WTC11 (cell line): ENCODE measurements around the gene ADCK2. TPM values are rescaled to one million over a fixed set of nuclear protein-coding genes. Genes with fewer than 3 reads are reported as not detected.

Source experiments
- AR ChIP-seq: fragments of 250-450 bp; sonication (Bioruptor Pico); IDR thresholded peaks from 2 replicates; pipeline ENCODE4 v1.9.0; 2021; ENCODE audit warnings: mild to moderate bottlenecking
- CREB1 ChIP-seq: sonication (generic); formaldehyde crosslinking; IDR thresholded peaks from 2 replicates; pipeline ENCODE4 v1.8.0; 2023; ENCODE audit warnings: mild to moderate bottlenecking, missing genetic modification reagents
- E2F5 ChIP-seq: sonication (generic); formaldehyde crosslinking; IDR thresholded peaks from 2 replicates; pipeline ENCODE4 v1.8.1; 2022; ENCODE audit warnings: mild to moderate bottlenecking, moderate library complexity, missing genetic modification reagents
- FOXJ3 ChIP-seq: sonication (generic); formaldehyde crosslinking; IDR thresholded peaks from 2 replicates; pipeline ENCODE4 v1.9.0; 2021; ENCODE audit warnings: missing genetic modification reagents, mild to moderate bottlenecking, borderline replicate concordance
- FOXK1 ChIP-seq: sonication (generic); formaldehyde crosslinking; IDR thresholded peaks from 2 replicates; pipeline ENCODE4 v1.8.0; 2022; ENCODE audit warnings: mild to moderate bottlenecking, moderate library complexity, missing genetic modification reagents
- FOXP1 ChIP-seq: sonication (generic); formaldehyde crosslinking; IDR thresholded peaks from 2 replicates; pipeline ENCODE4 v1.8.0; 2022; ENCODE audit warnings: missing genetic modification reagents, mild to moderate bottlenecking, moderate library complexity, borderline replicate concordance
- IRF1 ChIP-seq: sonication (generic); formaldehyde crosslinking; IDR thresholded peaks from 2 replicates; pipeline ENCODE4 v1.8.0; 2023; ENCODE audit warnings: missing genetic modification reagents
- MAX ChIP-seq: sonication (generic); formaldehyde crosslinking; IDR thresholded peaks from 2 replicates; pipeline ENCODE4 v1.8.0; 2022; ENCODE audit warnings: mild to moderate bottlenecking, missing genetic modification reagents
- MLX ChIP-seq: sonication (generic); formaldehyde crosslinking; IDR thresholded peaks from 2 replicates; pipeline ENCODE4 v1.8.1; 2023; ENCODE audit warnings: mild to moderate bottlenecking, missing genetic modification reagents, moderate library complexity
- NFE2L1 ChIP-seq: sonication (generic); formaldehyde crosslinking; IDR thresholded peaks from 2 replicates; pipeline ENCODE4 v1.8.1; 2023; ENCODE audit warnings: missing genetic modification reagents
- RELA ChIP-seq: sonication (generic); formaldehyde crosslinking; IDR thresholded peaks from 2 replicates; pipeline ENCODE4 v1.8.1; 2022; ENCODE audit warnings: missing genetic modification reagents, mild to moderate bottlenecking, borderline replicate concordance
- SP1 ChIP-seq: sonication (generic); formaldehyde crosslinking; conservative IDR thresholded peaks from 2 replicates; pipeline ENCODE4 v1.8.1; 2022; ENCODE audit warnings: missing genetic modification reagents
- ZBTB21 ChIP-seq: sonication (generic); formaldehyde crosslinking; IDR thresholded peaks from 2 replicates; pipeline ENCODE4 v1.8.1; 2023; ENCODE audit warnings: mild to moderate bottlenecking, missing genetic modification reagents, borderline replicate concordance
- ZNF317 ChIP-seq: sonication (generic); formaldehyde crosslinking; IDR thresholded peaks from 2 replicates; pipeline ENCODE4 v1.8.1; 2023; ENCODE audit warnings: low read depth, mild to moderate bottlenecking, moderate library complexity, missing genetic modification reagents, borderline replicate concordance
- ZNF396 ChIP-seq: fragments of 250-450 bp; sonication (Bioruptor Pico); IDR thresholded peaks from 2 replicates; pipeline ENCODE4 v1.8.0; 2021; ENCODE audit warnings: mild to moderate bottlenecking, moderate library complexity, borderline replicate concordance
- ZNF671 ChIP-seq: fragments of 250-450 bp; sonication (Bioruptor Pico); IDR thresholded peaks from 2 replicates; pipeline ENCODE4 v1.8.0; 2021; ENCODE audit warnings: mild to moderate bottlenecking
- total RNA-seq: library from RNA; stranded (reverse); gene quantifications from 3 replicates; pipeline ENCODE4 v1.2.3, GENCODE V29; 2021
- TF ChIP-seq, protein P1 (sequence below): fragments of 250-450 bp; sonication (Bioruptor Pico); IDR thresholded peaks from 2 replicates; pipeline ENCODE4 v1.9.0; 2021; ENCODE audit warnings: mild to moderate bottlenecking
- TF ChIP-seq, protein P2 (sequence below): fragments of 250-450 bp; sonication (Bioruptor Pico); IDR thresholded peaks from 2 replicates; pipeline ENCODE4 v1.8.0; 2021; ENCODE audit warnings: mild to moderate bottlenecking
- TF ChIP-seq, protein P3 (sequence below): sonication (generic); formaldehyde crosslinking; IDR thresholded peaks from 2 replicates; pipeline ENCODE4 v1.8.1; 2023; ENCODE audit warnings: mild to moderate bottlenecking, moderate library complexity, missing genetic modification reagents
- TF ChIP-seq, protein P4 (sequence below): sonication (generic); formaldehyde crosslinking; IDR thresholded peaks from 2 replicates; pipeline ENCODE4 v1.8.0; 2023; ENCODE audit warnings: missing genetic modification reagents, mild to moderate bottlenecking, borderline replicate concordance
- TF ChIP-seq, protein P5 (sequence below): fragments of 250-450 bp; sonication (Bioruptor Pico); conservative IDR thresholded peaks from 2 replicates; pipeline ENCODE4 v1.9.0; 2021; ENCODE audit warnings: mild to moderate bottlenecking

Gene ADCK2
- total RNA-seq, 1 experiment from 2014 or later = 12.7 TPM

- TF ChIP-seq AR (CRISPR knock-in tag) = no peak
- TF ChIP-seq, protein P1, sequence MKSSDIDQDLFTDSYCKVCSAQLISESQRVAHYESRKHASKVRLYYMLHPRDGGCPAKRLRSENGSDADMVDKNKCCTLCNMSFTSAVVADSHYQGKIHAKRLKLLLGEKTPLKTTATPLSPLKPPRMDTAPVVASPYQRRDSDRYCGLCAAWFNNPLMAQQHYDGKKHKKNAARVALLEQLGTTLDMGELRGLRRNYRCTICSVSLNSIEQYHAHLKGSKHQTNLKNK (CRISPR knock-in tag) = no peak
- peak; percentile 67 for TF ChIP-seq FOXK1
- peak; percentile 89 for TF ChIP-seq MAX (CRISPR knock-in tag)
- TF ChIP-seq FOXJ3 = no peak
- no peak for TF ChIP-seq MLX (CRISPR knock-in tag)
- TF ChIP-seq ZNF396 (CRISPR knock-in tag) = no peak
- peak; percentile 91 for TF ChIP-seq E2F5 (CRISPR knock-in tag)
- no peak for TF ChIP-seq ZBTB21 (CRISPR knock-in tag)
- TF ChIP-seq SP1 = peak; percentile 78
- TF ChIP-seq, protein P2, sequence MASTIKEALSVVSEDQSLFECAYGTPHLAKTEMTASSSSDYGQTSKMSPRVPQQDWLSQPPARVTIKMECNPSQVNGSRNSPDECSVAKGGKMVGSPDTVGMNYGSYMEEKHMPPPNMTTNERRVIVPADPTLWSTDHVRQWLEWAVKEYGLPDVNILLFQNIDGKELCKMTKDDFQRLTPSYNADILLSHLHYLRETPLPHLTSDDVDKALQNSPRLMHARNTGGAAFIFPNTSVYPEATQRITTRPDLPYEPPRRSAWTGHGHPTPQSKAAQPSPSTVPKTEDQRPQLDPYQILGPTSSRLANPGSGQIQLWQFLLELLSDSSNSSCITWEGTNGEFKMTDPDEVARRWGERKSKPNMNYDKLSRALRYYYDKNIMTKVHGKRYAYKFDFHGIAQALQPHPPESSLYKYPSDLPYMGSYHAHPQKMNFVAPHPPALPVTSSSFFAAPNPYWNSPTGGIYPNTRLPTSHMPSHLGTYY = no peak
- TF ChIP-seq, protein P3, sequence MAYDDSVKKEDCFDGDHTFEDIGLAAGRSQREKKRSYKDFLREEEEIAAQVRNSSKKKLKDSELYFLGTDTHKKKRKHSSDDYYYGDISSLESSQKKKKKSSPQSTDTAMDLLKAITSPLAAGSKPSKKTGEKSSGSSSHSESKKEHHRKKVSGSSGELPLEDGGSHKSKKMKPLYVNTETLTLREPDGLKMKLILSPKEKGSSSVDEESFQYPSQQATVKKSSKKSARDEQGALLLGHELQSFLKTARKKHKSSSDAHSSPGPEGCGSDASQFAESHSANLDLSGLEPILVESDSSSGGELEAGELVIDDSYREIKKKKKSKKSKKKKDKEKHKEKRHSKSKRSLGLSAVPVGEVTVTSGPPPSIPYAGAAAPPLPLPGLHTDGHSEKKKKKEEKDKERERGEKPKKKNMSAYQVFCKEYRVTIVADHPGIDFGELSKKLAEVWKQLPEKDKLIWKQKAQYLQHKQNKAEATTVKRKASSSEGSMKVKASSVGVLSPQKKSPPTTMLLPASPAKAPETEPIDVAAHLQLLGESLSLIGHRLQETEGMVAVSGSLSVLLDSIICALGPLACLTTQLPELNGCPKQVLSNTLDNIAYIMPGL (CRISPR knock-in tag) = peak; percentile 94
- TF ChIP-seq CREB1 (CRISPR knock-in tag) = no peak
- peak; percentile 46; the same call in 1 of the 2 replicates for TF ChIP-seq IRF1 (CRISPR knock-in tag)
- TF ChIP-seq RELA (CRISPR knock-in tag) = no peak
- peak; percentile 83; the same call in 1 of the 2 replicates for TF ChIP-seq NFE2L1 (CRISPR knock-in tag)
- TF ChIP-seq, protein P4, sequence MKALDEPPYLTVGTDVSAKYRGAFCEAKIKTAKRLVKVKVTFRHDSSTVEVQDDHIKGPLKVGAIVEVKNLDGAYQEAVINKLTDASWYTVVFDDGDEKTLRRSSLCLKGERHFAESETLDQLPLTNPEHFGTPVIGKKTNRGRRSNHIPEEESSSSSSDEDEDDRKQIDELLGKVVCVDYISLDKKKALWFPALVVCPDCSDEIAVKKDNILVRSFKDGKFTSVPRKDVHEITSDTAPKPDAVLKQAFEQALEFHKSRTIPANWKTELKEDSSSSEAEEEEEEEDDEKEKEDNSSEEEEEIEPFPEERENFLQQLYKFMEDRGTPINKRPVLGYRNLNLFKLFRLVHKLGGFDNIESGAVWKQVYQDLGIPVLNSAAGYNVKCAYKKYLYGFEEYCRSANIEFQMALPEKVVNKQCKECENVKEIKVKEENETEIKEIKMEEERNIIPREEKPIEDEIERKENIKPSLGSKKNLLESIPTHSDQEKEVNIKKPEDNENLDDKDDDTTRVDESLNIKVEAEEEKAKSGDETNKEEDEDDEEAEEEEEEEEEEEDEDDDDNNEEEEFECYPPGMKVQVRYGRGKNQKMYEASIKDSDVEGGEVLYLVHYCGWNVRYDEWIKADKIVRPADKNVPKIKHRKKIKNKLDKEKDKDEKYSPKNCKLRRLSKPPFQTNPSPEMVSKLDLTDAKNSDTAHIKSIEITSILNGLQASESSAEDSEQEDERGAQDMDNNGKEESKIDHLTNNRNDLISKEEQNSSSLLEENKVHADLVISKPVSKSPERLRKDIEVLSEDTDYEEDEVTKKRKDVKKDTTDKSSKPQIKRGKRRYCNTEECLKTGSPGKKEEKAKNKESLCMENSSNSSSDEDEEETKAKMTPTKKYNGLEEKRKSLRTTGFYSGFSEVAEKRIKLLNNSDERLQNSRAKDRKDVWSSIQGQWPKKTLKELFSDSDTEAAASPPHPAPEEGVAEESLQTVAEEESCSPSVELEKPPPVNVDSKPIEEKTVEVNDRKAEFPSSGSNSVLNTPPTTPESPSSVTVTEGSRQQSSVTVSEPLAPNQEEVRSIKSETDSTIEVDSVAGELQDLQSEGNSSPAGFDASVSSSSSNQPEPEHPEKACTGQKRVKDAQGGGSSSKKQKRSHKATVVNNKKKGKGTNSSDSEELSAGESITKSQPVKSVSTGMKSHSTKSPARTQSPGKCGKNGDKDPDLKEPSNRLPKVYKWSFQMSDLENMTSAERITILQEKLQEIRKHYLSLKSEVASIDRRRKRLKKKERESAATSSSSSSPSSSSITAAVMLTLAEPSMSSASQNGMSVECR = 0 out of 2 replicates have a peak, but pooled peaks have one; percentile 28
- no peak for TF ChIP-seq ZNF671 (CRISPR knock-in tag)
- TF ChIP-seq, protein P5, sequence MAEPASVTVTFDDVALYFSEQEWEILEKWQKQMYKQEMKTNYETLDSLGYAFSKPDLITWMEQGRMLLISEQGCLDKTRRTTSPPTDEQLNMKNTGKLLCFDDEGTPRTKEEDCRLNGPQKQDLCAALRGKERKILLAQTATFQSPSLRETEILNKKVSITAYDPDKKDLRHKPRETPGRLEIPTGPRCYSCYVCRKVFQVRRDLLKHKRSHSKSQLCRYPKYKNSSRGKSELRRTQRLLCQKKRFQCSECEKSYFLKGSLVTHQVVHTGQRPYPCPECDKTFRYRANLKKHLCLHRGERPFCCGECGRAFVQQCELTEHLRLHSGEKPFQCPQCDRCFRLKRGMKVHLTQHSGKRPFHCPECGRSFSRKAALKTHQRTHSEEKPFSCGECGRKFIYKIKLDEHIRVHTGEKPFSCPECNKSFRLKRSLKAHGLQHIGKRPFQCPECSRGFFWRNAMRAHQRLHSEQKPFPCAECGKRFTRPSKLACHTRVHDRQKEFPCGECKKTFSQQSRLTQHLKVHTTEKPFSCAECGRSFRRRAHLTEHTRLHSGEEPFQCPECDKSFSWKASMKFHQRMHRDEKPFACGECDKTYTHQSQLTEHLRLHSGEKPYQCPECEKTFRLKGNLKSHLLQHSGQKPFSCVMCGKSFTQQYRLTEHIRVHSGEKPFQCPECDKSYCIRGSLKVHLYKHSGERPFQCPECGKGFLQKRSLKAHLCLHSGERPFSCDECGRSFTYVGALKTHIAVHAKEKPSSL = no peak
- TF ChIP-seq ZNF317 = no peak
- peak; percentile 90 for TF ChIP-seq FOXP1 (CRISPR knock-in tag)
These were observed 24.1 kb downstream of the ADCK2 start, which contains the start of gene NDUFB2 (continued) for GRCh38 chr7:140696680-140697446.
